SK-N-SH (cell line): ENCODE measurements around the gene WWOX. TPM values are rescaled to one million over a fixed set of nuclear protein-coding genes. Genes with fewer than 3 reads are reported as not detected.

Experiments used
- CTCF ChIA-PET: fragments of 300-600, 350-600 bp; formaldehyde crosslinking; extraction: SDS; loops from one replicate; lab custom pipeline; 2021; lab: Yijun Ruan, JAX
- POLR2A ChIA-PET: fragments of 350-600 bp; sonication (Branson Sonifier 250); formaldehyde crosslinking; extraction: SDS; loops from one replicate; lab custom pipeline; 2020; ENCODE audit warnings: antibody characterized with exemption, inconsistent platforms; lab: Yijun Ruan, JAX
- DNase-seq: peaks from one replicate; pipeline ENCODE4 v3.0.0; 2012
- H2AFZ ChIP-seq: fragments of 200-600 bp; sonication (generic); 2 replicates; pipeline ENCODE4 v1.8.1; 2016; ENCODE audit warnings: antibody characterized with exemption, mild to moderate bottlenecking, low read depth
- H3F3A ChIP-seq: fragments of 200-600 bp; sonication (generic); replicated peaks from 2 replicates; pipeline ENCODE3; 2016; ENCODE audit warnings: antibody characterized with exemption, mild to moderate bottlenecking; ENCODE audit not compliant: insufficient read depth
- H3K27ac ChIP-seq, 2 experiments: fragments of 200-500 bp in 1 of 2; fragments of 200-600 bp in 1 of 2; sonication (Bioruptor generic) in 1 of 2; sonication (generic), shearing (Covaris generic) in 1 of 2; 2 replicates each; pipeline versions ENCODE4 v1.5.1 to v1.6.1; 2014 to 2016; ENCODE audit warnings: low read depth in 2 of 2, inconsistent platforms in 1 of 2, low read length in 1 of 2, mild to moderate bottlenecking in 1 of 2, mixed read lengths in 1 of 2
- H3K27me3 ChIP-seq: fragments of 200-600 bp; sonication (generic), shearing (Covaris generic); 2 replicates; pipeline ENCODE4 v1.6.1; 2016; ENCODE audit warnings: mixed run types; ENCODE audit not compliant: insufficient read depth
- H3K36me3 ChIP-seq, 2 experiments: fragments of 200-500 bp in 1 of 2; fragments of 200-600 bp in 1 of 2; sonication (Bioruptor generic) in 1 of 2; sonication (generic) in 1 of 2; replicated peaks in 1 of 2; 2 replicates each; pipeline versions ENCODE3 to v1.5.1; 2014 to 2016; ENCODE audit warnings: low read length in 1 of 2, mild to moderate bottlenecking in 1 of 2; ENCODE audit not compliant: insufficient read depth in 2 of 2, control insufficient read depth in 1 of 2
- H3K4me1 ChIP-seq, 2 experiments: fragments of 200-500 bp in 1 of 2; fragments of 200-600 bp in 1 of 2; sonication (Bioruptor generic) in 1 of 2; sonication (generic), shearing (Covaris generic) in 1 of 2; 2 replicates each; pipeline versions ENCODE4 v1.5.1 to v1.6.1; 2014 to 2016; ENCODE audit warnings: low read depth in 1 of 2, low read length in 1 of 2, mixed run types in 1 of 2; ENCODE audit not compliant: insufficient read depth in 2 of 2, control insufficient read depth in 1 of 2
- H3K4me2 ChIP-seq: fragments of 200-600 bp; sonication (generic), shearing (Covaris generic); 2 replicates; pipeline ENCODE4 v1.6.1; 2017; ENCODE audit warnings: mixed run types
- H3K4me3 ChIP-seq, 2 experiments: fragments of 200-500 bp in 1 of 2; fragments of 200-600 bp in 1 of 2; sonication (Bioruptor generic) in 1 of 2; sonication (generic), shearing (Covaris generic) in 1 of 2; 2 replicates each; pipeline versions ENCODE4 v1.5.1 to v1.8.1; 2014 to 2016; ENCODE audit warnings: low read depth in 2 of 2, inconsistent platforms in 1 of 2, low read length in 1 of 2, mild to moderate bottlenecking in 1 of 2, mixed read lengths in 1 of 2, moderate library complexity in 1 of 2
- H3K79me2 ChIP-seq: fragments of 200-600 bp; sonication (generic); 2 replicates; pipeline ENCODE4 v1.8.1; 2017; ENCODE audit warnings: mild to moderate bottlenecking; ENCODE audit not compliant: insufficient read depth
- H3K9ac ChIP-seq: fragments of 200-600 bp; sonication (generic); 2 replicates; pipeline ENCODE4 v1.6.1; 2017; ENCODE audit warnings: mixed run types
- H3K9me2 ChIP-seq: fragments of 200-600 bp; sonication (generic); 2 replicates; pipeline ENCODE4 v1.6.1; 2017; ENCODE audit warnings: mixed run types
- H3K9me3 ChIP-seq: fragments of 200-600 bp; sonication (generic); 2 replicates; pipeline ENCODE4 v1.6.1; 2017; ENCODE audit warnings: mixed run types, mild to moderate bottlenecking, moderate library complexity
- H4K20me1 ChIP-seq: fragments of 200-600 bp; sonication (generic); 2 replicates; pipeline ENCODE4 v1.6.1; 2017; ENCODE audit warnings: mild to moderate bottlenecking, mixed run types; ENCODE audit not compliant: insufficient read depth
- CTCF ChIP-seq: fragments of 200-600 bp; sonication (generic); IDR thresholded peaks from 2 replicates; pipeline ENCODE4 v1.6.1; 2017; ENCODE audit warnings: antibody characterized with exemption, mild to moderate bottlenecking, moderate library complexity
- ELF1 ChIP-seq: IDR thresholded peaks from 2 replicates; pipeline ENCODE4 v1.4.0; 2012
- FOXJ3 ChIP-seq: sonication (generic); formaldehyde crosslinking; IDR thresholded peaks from 2 replicates; pipeline ENCODE4 v1.5.1; 2020; ENCODE audit warnings: mild to moderate bottlenecking, missing genetic modification reagents
- FOXM1 ChIP-seq: IDR thresholded peaks from 2 replicates; pipeline ENCODE4 v1.4.0; 2012; ENCODE audit warnings: low read depth, mild to moderate bottlenecking
- GATA2 ChIP-seq: sonication (generic); formaldehyde crosslinking; IDR thresholded peaks from 2 replicates; pipeline ENCODE4 v1.5.0; 2020; ENCODE audit warnings: mild to moderate bottlenecking, missing genetic modification reagents
- IRF3 ChIP-seq: fragments of 150-350 bp; IDR thresholded peaks from 2 replicates; pipeline ENCODE4 v1.6.1; 2016; ENCODE audit warnings: mild to moderate bottlenecking, low read depth, low read length
- MAX ChIP-seq: IDR thresholded peaks from 2 replicates; pipeline ENCODE4 v1.4.0; 2012; ENCODE audit warnings: low read depth
- MEF2A ChIP-seq: IDR thresholded peaks from 2 replicates; pipeline ENCODE4 v1.4.0; 2012; ENCODE audit warnings: low read depth, borderline replicate concordance
- MXI1 ChIP-seq: IDR thresholded peaks from 2 replicates; pipeline ENCODE4 v1.6.1; 2012; ENCODE audit warnings: mild to moderate bottlenecking, low read depth, low read length, improper control_type of control experiment
- NFIC ChIP-seq: IDR thresholded peaks from 2 replicates; pipeline ENCODE4 v1.4.0; 2012; ENCODE audit warnings: borderline replicate concordance
- PBX3 ChIP-seq: IDR thresholded peaks from 2 replicates; pipeline ENCODE4; 2012
- POLR2AphosphoS5 ChIP-seq: IDR thresholded peaks from 2 replicates; pipeline ENCODE4 v1.6.1; 2012; ENCODE audit warnings: low read depth, low read length
- RCOR1 ChIP-seq: fragments of 150-350 bp; IDR thresholded peaks from 2 replicates; pipeline ENCODE4 v1.6.1; 2017; ENCODE audit warnings: antibody characterized with exemption, low read length
- REST ChIP-seq: IDR thresholded peaks from 2 replicates; pipeline ENCODE4 v1.6.1; 2012; ENCODE audit warnings: mild to moderate bottlenecking, low read depth, low read length, moderate library complexity
- RFX5 ChIP-seq: IDR thresholded peaks from 2 replicates; pipeline ENCODE4 v1.6.1; 2012; ENCODE audit warnings: mild to moderate bottlenecking, improper control_type of control experiment, low read length
- RXRA ChIP-seq: IDR thresholded peaks from 2 replicates; pipeline ENCODE4 v1.4.0; 2012; ENCODE audit warnings: low read depth, mild to moderate bottlenecking, borderline replicate concordance
- SIN3A ChIP-seq: IDR thresholded peaks from 2 replicates; pipeline ENCODE4 v1.6.1; 2012; ENCODE audit warnings: low read depth, mild to moderate bottlenecking, low read length, moderate library complexity, borderline replicate concordance
- TAF1 ChIP-seq: IDR thresholded peaks from 2 replicates; pipeline ENCODE4 v1.6.1; 2012; ENCODE audit warnings: low read depth, mild to moderate bottlenecking, low read length, moderate library complexity, borderline replicate concordance
- USF2 ChIP-seq: fragments of 150-350 bp; IDR thresholded peaks from 2 replicates; pipeline ENCODE4 v1.6.1; 2017; ENCODE audit warnings: antibody characterized with exemption, low read length, low read depth, borderline replicate concordance
- ZBTB33 ChIP-seq: IDR thresholded peaks from 2 replicates; pipeline ENCODE4 v1.4.0; 2012; ENCODE audit warnings: low read depth, borderline replicate concordance
- WGBS: methylation state at CpG from one replicate; pipeline ENCODE4 v1.1.6; 2017; ENCODE audit warnings: low lambda C conversion rate; 5-methylcytosine and 5-hydroxymethylcytosine counted together
- polyA plus RNA-seq, 3 experiments: library from polyadenylated mRNA; depleted of rRNA; stranded (reverse); fragments of >200 nt; gene quantifications; 2 replicates each; pipeline ENCODE4 v1.2.3, GENCODE V29; 2012

WWOX gene
- polyA plus RNA-seq, 1 of the 3 experiments (the other 2 are of a cell fraction), result 10.8 TPM

- TF ChIP-seq POLR2AphosphoS5, result no peak
Observed at GRCh38 chr16:78091419-78091818, 8.0 kb upstream of the WWOX start (continued).

- CTCF ChIA-PET, result interaction anchor here (1.0 to 1.6 kb wide), 2 partner anchors 43 to 90 kb away, joined by 3 read pairs; no protein-coding TSS in a partner anchor
- no peak overlapping the region for H3K9ac ChIP-seq
- no peaks in the 10 kb centered on the region for H3K4me1 ChIP-seq
- H3K4me3 ChIP-seq, result no peak overlapping the region
- H3K27me3 ChIP-seq, result no peaks in the 10 kb centered on the region; the same call in 1 of the 2 replicates
- no peaks in the 10 kb centered on the region for H4K20me1 ChIP-seq
- no peaks in the 10 kb centered on the region for H3K9me2 ChIP-seq
- no peaks in the 10 kb centered on the region for H3F3A ChIP-seq
- POLR2A ChIA-PET, result no interaction called here
- no peak overlapping the region for H2AFZ ChIP-seq
- H3K9me3 ChIP-seq, result no peaks in the 10 kb centered on the region
- H3K4me2 ChIP-seq, result no peak overlapping the region
- no peak overlapping the region for H3K27ac ChIP-seq
- no peak for DNase-seq
- 61% methylated on average over 7 of the region's 7 CpGs for WGBS
- H3K79me2 ChIP-seq, result no peaks in the 10 kb centered on the region
- no peak for TF ChIP-seq MAX
- TF ChIP-seq CTCF, result no peak
- no peak for TF ChIP-seq RFX5
- no peak for TF ChIP-seq USF2
- TF ChIP-seq ELF1, result no peak
- TF ChIP-seq RCOR1, result no peak
- TF ChIP-seq FOXM1, result no peak
- no peak for TF ChIP-seq PBX3
- TF ChIP-seq TAF1, result no peak
- TF ChIP-seq NFIC, result no peak
- no peak for TF ChIP-seq SIN3A
- TF ChIP-seq MXI1, result no peak
- TF ChIP-seq RXRA, result no peak
- no peak for TF ChIP-seq IRF3
- TF ChIP-seq ZBTB33, result no peak
- no peak for TF ChIP-seq MEF2A
- no peak for TF ChIP-seq GATA2 (CRISPR knock-in tag)
- no peak for TF ChIP-seq FOXJ3 (CRISPR knock-in tag)
- TF ChIP-seq REST, result no peak
- no peaks in the 10 kb centered on the region for H3K36me3 ChIP-seq
Observed at GRCh38 chr16:78092758-78093157, 6.7 kb upstream of the WWOX start.
